Measurements from ENCODE around the gene IL12RB1. TPM values are rescaled to one million over a fixed set of nuclear protein-coding genes. Genes with fewer than 3 reads are reported as not detected.
"Not testable (repeated sequence)": the region's sequence is repeated elsewhere in the genome, so short reads cannot be mapped to it uniquely, and the experiment has no call there.

Gene IL12RB1
- polyA plus RNA-seq, 3 donors: 0.31 to 1.2 (median 1.00) TPM

DNA sequence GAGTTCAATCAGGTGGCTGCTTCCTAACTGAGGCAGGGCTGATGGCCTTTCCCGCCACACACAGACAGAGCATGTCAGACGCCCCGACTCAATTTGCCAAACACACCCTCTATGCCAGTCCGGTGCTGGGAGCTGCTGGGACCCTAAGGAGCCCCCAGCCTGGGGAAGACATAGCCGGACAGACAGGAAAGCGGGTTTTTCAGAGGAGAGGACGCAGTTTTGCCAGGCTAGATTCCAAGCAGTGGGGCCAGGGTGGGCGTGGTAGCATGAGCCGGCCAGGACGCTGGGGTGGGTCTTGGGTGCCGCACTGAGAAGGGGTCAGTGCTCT, 30.6 kb upstream of the IL12RB1 start:
- H3K27ac ChIP-seq (ENCODE audit: low read depth, low read length): no peak overlapping the region
- WGBS, 3 donors: 22 to 23% (median 22%) methylated on average over 11 of the region's 11 CpGs

DNA sequence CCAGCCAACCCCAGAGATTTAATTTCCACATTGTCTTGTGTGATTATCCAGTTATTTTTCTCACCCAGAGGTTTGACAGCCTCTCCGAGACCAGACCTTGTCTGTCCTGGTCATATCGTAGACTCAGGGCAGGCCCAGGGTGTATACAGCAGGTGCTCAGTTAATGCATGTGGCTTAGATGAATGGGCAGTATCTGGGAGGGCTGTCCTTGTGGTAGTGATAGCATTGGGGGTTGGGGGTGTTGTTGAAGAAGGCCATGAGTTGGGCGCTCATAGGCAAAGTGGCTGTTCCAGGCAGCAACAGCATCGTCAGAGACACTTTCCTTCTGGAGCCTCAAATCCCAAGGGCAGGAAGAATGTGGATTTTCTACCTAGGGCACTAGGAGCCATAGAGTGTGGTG, 27.7 kb upstream of the IL12RB1 start:
- 84 to 97% (median 96%) methylated on average over 4 of the region's 4 CpGs for WGBS, 3 donors
- H3K27ac ChIP-seq (ENCODE audit: low read depth, low read length): no peak overlapping the region

DNA sequence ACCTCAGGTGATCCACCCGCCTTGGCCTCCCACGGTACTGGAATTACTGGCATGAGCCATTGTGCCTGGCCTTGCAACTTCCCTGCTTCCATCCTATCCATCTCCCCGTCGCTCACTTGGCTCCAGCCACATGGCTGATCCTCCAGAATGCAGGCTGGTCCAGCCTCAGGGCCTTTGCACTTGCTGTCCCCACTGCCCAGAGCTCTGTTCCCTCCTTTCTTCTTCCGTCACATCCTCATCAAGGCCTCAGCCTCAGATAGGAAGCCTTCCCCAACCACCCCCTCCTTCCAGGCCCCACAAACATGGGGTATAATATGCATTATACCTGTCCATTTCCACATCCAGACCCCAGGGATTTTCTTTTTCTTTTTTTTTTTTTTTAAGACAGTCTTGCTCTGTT, 27.1 kb upstream of the IL12RB1 start:
- no peak overlapping the region for H3K27ac ChIP-seq (ENCODE audit: low read depth, low read length)

DNA sequence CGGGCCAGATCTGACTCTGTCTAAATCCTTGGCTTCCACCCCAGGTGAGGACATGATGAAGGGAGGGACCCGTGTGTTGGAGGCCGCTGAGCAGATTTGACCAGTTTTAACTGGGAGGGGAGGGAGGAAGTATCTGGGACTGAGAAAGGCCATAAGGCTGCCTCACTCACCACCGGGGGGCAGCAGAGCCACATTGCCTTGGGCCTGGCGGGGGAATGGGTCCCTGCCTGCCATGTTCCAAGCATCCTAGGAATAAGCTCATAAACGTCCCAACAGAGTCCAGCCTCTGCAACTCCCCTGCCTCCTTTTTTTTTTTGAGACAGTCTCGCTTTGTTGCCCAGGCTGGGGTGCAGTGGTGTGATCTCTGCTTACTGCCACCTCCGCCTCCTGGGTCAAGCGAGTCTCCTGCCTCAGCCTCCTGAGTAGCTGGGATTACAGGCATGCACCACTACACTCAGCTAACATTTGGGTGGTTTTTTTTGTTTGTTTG, 26.3 kb upstream of the IL12RB1 start:
- 32 to 34% (median 34%) methylated on average over 9 of the region's 9 CpGs for WGBS, 3 donors
- H3K27ac ChIP-seq (ENCODE audit: low read depth, low read length): no peak overlapping the region

More for the DNA sequence above, 27.1 kb upstream of the IL12RB1 start:
- 73 to 94% (median 94%) methylated on average over 5 of the region's 5 CpGs for WGBS, 3 donors

DNA sequence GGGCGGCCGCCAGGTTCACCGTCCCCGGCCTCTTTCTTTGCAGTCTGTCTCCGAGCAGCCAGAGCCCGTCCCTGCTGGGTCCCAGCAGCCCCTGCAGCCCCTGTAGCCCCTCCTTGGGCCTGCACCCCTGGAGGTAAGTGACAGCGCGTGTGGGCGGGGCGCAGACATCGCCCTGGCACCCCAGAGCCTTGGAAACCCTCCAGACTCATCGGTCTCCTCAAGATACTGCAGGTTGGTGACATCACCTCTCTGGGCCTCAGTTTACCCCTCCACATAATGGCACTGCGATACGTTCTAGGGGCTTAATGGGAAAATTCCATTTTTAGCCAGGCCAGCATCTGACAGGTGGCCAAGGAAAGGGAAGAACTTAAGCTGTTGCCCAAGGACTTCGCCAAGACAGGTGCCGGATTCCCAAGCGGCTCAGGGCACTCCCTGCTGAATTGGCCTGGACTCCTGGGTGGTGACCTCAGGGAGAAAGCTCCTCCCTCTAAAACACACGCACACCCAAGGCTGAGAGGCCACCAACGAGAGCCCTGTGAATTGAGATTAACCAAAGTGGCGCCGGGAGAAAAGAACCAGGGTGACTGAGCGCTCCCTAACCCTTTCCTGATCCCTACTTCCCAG, 24.0 kb upstream of the IL12RB1 start:
- H3K27ac ChIP-seq (ENCODE audit: low read depth, low read length): no peak overlapping the region
- WGBS, 3 donors: 22 to 45% (median 44%) methylated on average over 21 to 22 of the region's 22 CpGs

DNA sequence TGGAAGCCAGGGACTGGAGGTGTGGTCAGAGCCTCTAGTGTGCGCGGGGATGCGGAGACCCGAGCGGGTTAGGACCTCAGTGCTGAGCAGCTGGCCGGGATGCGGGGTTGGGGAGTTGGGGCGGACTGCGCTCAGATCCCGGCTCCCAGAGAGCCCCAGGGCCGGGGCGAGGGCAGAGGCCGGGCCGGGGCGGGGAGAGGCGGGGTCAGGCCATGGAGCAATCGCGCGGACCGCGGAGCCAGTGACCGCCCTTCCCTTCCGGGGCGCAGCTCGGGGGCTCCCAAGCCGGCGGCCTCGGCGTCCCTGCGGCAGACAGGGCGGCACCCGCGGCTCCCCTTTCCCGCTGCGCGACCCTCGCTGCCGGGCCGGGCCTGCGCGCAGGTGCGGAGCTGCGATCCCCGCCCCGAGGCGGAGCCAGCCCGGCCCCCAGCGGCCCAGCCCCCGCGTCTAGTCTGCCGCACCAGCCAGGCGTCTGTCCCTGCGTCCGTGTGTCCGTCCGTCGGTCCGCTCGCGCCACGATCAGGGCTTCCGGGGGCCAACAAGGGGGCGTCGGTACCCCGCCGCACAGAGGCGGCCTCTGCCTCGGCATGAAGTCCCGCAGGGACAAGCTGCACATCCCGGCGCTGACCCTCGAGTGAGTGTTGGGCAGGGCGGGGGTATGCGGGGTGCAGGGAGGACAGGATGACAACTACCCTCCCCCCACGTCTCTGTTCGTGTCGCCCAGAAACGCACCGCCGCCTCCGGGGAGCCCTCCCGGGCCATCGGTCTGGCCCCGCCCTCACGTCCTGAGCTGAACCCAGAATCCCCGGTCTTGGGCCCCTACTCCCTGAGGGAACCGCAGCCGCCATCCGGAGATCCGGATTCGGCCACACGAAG, 23.2 kb upstream of the IL12RB1 start:
- 1 to 2% (median 1%) methylated on average over 61 to 89 of the region's 92 CpGs for WGBS, 3 donors
- peak overlapping the region; percentile 7 for H3K27ac ChIP-seq (ENCODE audit: low read depth, low read length)

DNA sequence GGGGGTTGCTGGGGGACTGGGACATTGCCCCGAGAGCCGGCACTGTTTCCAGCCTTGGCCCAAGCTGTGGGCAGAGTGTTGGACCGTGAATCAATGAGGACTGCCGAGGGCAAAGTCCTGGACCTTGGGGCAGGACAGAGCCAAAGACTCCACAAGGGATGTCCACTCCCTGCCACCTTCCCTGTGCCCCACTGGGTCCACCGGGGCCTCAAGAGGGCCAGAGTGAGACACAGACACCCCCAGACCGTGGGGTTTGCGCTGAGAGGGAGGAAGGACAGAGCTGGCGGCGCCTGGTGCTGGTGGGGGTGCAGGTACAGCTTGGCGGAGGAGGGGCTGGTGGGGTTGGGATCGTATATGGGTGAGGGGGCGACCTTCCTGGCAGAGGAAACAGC, 22.6 kb upstream of the IL12RB1 start:
- 41 to 57% (median 55%) methylated on average over 11 to 12 of the region's 12 CpGs for WGBS, 3 donors
- H3K27ac ChIP-seq (ENCODE audit: low read depth, low read length): no peak overlapping the region

DNA sequence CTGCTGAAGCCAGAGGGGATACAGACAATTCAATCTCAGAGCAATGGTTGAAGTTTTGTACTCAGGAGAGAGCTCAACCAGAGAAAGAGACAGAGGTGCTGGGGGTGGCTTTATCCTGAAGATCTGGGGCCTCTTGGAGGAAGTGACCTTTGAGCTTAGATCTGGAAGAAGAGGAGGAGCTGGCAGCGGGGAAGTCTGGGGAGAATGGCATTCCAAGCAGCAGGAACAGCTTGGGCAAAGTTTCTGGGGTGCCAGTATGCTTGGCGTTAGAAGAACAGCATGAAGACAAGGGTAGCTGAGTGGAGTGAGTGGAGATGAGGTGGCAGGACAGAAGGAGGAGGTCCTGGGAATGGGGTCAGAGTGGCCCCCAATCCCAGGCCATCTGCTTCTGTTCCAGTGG, 22.2 kb upstream of the IL12RB1 start:
- no peak overlapping the region for H3K27ac ChIP-seq (ENCODE audit: low read depth, low read length)
- WGBS, 3 donors: 22 to 72% (median 66%) methylated on average over 2 of the region's 2 CpGs

DNA sequence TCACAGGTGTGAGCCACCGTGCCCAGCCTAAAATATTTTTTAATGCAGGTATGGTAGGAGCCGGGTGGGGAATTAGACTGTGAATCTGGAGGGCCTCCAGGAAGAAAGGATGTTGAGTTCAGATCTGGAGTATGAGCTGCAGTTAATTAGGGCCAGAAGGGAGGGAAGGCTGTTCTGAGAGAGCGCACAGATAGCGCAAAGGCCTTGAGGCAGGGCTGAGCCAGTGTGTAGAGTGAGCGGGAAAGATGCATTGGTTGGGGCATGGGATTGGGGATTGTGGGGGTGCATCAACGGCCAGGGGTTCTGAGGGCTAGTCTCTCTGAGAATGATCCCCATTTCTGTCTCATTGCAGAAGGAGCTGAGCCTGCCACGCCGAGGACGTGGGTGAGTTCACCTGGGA, 20.5 kb upstream of the IL12RB1 start:
- H3K27ac ChIP-seq (ENCODE audit: low read depth, low read length): no peak overlapping the region
- WGBS, 3 donors: 90 to 96% (median 90%) methylated on average over 9 of the region's 9 CpGs

DNA sequence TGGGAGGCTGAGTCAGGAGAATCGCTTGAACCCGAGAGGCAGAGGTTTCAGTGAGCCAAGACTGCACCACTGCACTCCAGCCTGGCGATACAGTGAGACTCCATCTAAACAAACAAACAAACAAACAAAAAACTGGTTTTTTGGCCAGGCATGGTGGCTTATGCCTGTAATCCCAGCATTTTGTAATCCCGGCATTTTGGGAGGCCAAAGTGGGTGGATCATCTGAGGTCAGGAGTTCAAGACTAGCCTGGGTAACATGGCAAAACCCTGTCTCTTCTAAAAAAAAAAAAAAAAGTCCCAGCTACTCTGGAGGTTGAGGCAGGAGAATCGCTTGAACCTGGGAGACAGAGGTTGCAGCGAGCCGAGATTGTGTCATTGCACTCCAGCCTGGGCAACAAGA, 18.5 kb upstream of the IL12RB1 start:
- not testable (repeated sequence) for H3K27ac ChIP-seq (ENCODE audit: low read depth, low read length)
- WGBS, 3 donors: 77 to 87% (median 79%) methylated on average over 7 of the region's 7 CpGs

DNA sequence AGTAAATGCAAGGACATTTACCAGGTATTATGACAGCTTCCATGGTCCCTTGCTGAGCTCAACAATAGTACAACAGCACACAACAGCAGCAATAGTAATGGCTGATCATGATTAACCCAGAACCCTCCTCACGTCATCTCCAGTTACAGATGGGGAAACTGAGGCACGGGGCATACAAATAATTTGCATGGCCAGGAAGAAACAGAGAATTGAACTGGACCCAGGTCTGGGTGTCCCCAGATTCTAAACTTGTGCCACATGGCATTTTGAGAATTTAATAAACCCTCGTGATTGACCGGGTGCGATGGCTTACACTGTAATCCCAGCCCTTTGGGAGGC, 18.0 kb upstream of the IL12RB1 start:
- WGBS, 3 donors: 65 to 74% (median 68%) methylated on average over 5 of the region's 5 CpGs
- H3K27ac ChIP-seq (ENCODE audit: low read depth, low read length): no peak overlapping the region

DNA sequence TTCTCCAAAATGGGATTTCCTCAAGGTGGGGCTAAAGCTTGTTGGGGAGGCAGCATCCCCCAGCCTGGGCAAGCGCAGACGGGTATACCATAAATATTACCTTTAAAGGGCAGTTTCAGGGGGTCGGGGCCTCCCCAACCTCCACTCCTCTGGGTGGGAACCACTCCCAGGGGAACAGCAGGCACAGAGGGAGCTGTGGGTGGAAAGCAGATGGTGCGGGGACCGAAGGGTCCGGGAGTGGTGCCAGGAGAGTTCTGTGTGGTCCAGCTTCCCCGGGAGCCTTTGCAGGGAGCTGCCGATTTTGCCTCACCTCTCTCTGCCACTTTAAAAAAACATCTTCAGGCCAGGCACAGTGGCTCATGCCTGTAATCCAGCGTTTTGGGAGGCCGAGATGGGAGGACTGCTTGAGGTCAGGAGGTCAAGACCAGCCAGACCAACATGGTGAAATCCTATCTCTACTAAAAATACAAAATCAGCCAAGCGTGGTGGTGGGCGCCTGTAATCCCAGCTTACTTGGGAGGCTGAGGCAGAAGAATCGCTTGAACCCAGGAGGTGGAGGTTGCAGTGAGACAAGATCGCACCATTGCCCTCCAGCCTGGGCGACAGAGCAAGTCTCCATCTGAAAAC, 16.3 kb upstream of the IL12RB1 start:
- no peak overlapping the region for H3K27ac ChIP-seq (ENCODE audit: low read depth, low read length)
- whole genome bisulfite sequencing, 3 donors: 80 to 82% (median 81%) methylated on average over 15 of the region's 15 CpGs

DNA sequence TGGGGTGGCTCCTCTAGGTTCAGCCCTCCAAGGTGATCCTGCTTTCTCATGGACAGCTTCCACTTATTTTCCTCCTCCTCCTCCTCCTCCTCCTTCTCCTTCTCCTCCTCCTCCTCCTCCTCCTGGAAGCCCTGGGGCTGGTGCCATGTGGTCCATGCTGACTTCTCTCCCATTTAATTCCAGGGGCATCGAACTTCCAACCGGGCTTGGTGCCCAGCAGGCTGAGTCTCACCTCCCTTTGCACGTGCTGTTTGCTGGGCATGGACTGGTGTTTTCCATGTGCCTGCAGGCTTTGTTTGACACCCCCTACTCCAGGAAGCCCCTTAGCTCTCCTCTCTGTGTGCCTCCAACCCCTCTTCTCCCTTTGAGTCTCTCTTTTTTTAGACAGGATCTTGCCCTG, 14.5 kb upstream of the IL12RB1 start:
- WGBS, 3 donors: 72 to 82% (median 73%) methylated on average over 3 of the region's 3 CpGs
- no peak overlapping the region for H3K27ac ChIP-seq (ENCODE audit: low read depth, low read length)

DNA sequence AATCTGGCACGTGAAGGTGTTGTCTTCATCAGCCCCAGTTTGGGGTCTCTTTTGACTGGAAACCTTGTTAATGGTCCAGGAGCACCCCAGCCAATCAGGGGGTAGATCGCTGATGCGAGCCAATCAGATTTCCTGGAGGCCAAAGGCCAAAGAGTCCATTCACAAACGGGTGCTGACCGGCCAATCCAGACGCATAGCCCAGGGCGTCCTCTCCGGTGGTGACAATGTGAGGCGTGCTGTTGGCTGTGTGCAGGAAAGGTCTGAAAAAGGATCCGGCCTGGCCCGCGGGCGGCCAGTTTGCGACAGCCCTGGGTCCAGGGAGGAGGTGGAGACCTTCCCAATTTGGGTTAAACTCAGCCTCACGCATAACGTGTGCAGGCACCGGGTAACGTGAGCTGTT, 14.0 kb upstream of the IL12RB1 start:
- H3K27ac ChIP-seq (ENCODE audit: low read depth, low read length): no peak overlapping the region
- WGBS, 3 donors: 50 to 55% (median 52%) methylated on average over 18 of the region's 18 CpGs

DNA sequence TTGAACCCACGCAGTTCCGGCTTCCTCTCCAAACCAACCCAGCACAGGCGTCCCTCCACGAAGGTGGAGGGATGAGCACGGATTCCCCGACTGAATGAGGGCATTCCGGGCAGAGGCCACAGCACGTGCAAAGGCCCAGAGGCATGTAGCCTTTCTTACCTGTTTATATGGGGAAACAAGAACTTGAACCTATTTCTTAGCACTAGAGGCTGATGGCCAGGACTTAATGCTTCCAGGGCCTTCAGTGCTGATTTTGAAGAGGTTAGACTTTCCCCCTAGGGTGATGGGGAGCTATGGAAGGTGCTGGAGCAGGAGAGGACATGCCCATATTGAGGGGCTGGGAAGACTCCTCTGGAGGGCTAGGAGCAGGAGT, 12.9 kb upstream of the IL12RB1 start:
- no peak overlapping the region for H3K27ac ChIP-seq (ENCODE audit: low read depth, low read length)
- 80 to 90% (median 84%) methylated on average over 8 of the region's 8 CpGs for WGBS, 3 donors

DNA sequence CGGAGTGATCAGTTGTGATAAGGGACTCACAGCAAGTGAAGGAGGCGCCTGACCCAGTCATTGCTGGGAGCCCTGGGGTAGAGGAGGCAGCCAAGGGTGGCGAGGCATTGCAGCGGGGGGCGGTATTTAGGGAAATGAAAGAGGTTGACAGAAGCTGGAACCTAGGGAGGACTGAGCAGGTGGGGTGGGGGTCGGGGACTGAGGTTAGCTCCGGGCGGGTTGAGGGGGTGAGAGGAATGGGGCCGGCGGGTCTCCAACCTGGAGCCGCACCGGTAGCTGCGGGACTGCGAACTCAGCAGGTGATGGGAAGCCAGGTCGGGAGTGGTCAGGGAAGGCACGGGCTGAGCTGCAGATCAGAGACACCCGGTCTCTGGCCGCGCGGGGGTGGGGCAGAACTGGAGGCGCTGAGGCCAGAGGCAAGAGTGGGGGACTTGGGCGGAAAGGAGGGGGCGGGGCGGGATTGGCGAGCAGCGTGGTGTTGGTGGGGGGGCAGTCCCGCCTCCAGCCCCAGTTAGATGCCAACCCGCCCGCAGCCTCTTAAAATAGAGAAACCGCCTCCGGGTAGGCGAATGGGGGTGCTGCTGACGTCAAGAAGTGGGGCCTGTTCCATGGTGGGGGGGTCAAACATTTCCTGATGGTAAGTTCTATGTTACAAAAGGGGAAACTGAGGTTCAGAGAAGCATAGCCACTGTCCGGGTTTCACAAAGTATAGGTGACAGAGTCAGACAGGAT, 12.3 kb upstream of the IL12RB1 start:
- no peak overlapping the region for H3K27ac ChIP-seq (ENCODE audit: low read depth, low read length)
- WGBS, 3 donors: 6 to 14% (median 8%) methylated on average over 34 of the region's 34 CpGs

DNA sequence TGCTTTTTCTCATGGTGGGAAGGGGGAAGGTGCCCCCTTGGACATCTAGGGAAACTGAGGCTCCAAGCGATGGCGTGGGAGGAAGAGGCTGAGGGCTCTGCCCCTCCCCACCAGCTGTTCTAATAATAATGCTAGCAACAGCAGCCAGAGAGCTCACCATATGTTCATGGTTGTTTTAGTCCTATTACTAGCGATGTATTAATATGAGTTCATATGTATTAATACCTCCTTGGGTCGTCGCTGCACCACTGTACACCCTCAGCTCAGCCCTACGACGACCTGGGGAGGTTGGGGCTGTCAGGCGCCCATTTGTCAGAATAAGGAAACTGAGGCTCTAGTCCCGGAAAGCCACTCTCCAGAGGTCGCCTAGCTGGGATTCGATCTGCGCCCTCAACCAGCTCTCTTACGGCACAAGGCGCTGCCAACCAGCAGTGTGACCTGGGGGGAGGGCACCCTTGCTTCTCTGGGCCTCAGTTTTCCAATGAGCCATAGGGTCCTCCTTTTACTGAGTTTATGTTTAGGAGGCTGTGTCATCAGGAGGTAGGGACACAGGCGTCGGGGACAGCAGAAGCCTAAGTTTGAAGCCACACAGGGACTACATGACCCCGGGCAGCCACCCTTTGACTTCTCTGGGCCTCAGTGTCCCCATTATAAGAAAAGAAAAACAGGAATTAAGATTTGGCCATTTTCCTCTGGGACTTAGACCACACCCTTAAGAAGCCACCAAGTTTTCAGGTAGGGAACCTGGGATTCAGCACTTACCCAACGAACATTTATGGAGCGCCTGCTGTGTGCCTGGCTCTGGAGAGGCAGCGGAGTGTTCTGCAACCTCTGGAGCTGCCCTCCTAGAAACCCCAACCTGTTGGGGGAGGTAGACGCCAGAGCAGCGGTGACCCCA, 11.5 kb upstream of the IL12RB1 start:
- WGBS, 3 donors: 21 to 35% (median 29%) methylated on average over 22 of the region's 22 CpGs
- H3K27ac ChIP-seq (ENCODE audit: low read depth, low read length): no peak overlapping the region

Data from adipose tissue (tissue), 3 donors.